HG03196 (cell line): ENCODE measurements around the gene TNFSF18.
"Not testable (repeated sequence)": the region's sequence is repeated elsewhere in the genome, so short reads cannot be mapped to it uniquely, and the experiment has no call there.

ENCODE experiments used
- ATAC-seq: cut with Tn5 transposase; IDR thresholded peaks from one replicate; pipeline ENCODE4 v1.9.1; 2021; ENCODE audit not compliant: unreplicated experiment

The TNFSF18 gene, protein sequence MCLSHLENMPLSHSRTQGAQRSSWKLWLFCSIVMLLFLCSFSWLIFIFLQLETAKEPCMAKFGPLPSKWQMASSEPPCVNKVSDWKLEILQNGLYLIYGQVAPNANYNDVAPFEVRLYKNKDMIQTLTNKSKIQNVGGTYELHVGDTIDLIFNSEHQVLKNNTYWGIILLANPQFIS

GRCh38 chr1:173050865-173051264 is at the start of gene TNFSF18:
TNFSF18 (minus strand) TSS chr1:173050941; CDS start chr1:173050896, 45 bp downstream.
- no peak for ATAC-seq

- ATAC-seq, result no peak
Measured at GRCh38 chr1:173099166-173099565, 48.4 kb upstream of the TNFSF18 start.

DNA sequence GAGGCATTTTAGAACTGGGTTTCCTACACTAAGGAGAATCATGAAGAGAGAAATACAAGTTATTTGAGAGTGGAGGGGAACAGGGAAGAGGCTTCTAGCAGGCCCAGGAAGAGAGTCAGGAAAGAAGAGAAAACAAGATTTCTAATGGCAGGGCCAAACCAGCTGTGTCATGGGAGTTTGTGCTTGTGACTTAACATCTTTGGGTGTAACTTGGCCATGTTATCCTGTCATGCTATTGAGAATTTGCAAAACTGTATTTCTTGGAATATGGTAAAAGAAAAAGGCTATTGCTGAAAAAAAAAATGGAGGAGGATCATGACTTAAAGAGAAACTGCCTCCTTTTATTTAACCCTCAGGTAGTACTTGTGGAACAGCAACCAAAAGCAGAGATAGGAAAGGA is 47.4 kb upstream of the TNFSF18 start:
- no peak for ATAC-seq

GRCh38 chr1:173097001-173097400 is 46.3 kb upstream of the TNFSF18 start:
- no peak for ATAC-seq

DNA sequence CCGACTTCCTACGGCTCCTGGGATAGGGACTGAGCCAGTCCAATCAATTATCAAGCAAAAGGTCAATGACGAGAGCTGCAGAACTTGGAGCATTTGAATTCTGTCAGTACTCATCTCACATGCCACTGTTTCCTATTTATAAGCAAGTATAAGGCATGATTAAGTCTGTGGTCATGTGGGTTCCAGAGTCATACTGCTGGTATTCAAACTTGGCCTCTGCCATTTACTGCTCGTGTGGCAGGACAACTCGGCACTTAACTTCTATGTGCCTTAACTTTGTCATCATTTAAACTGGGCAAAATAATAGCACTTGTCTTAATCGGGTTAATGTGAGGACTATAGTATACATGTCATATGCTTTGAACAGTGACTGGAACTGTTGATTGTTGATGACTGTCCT is 44.9 kb upstream of the TNFSF18 start:
- ATAC-seq, result no peak

- ATAC-seq, result no peak
Measured at GRCh38 chr1:173094541-173094940, 43.8 kb upstream of the TNFSF18 start.

DNA sequence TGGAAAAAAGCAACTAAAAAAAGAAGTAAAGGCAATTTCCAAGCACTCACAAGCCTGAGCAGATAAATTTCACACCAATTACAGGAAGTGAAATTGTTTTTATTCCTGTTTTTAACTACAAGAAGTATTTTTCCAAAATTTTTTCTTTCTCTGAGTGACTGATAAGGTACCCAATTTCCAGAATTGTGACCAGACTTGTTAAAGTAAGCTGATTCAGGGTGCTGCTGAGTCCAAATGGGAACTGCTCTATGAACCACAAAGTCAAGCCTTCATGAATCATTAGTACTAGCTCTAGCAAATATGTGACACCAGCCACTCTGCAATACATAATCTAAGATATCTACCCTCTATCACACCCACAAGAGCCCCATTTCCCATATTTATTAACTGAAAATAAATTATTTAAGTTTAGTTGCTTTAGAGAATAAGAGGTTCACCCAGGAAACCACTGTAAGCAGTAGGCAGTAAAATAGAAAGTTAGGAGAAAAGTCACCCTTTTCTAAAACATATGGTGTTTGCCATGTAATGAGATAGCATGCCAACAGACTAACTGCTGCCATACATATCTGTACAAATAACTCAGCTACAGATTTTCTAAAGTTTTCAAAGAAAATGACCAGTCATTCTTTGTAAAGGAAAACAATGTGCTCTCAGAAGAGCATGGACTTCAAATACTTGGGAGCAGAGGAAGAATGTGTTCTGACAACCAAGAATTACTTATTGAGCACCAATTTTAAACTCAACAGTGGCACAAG is 43.1 kb upstream of the TNFSF18 start:
- ATAC-seq, result no peak

DNA sequence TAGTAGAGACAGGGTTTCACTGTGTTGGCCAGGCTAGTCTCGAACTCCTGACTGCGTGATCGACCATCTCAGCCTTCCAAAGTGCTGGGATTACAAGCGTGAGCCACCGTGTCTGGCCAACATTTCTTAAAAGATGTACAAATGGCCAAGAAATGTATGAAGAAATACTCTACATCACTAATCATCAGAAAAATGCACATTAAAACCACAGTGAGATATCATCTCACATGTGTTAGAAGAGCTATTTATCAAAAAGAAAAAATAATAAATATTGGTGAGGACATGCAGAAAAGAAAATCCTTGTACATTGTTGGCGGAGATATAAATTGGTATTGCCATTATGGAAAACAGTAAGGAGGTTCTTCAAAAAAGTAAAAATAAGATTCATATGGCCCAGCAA is 33.6 kb upstream of the TNFSF18 start:
- ATAC-seq, result no peak

DNA sequence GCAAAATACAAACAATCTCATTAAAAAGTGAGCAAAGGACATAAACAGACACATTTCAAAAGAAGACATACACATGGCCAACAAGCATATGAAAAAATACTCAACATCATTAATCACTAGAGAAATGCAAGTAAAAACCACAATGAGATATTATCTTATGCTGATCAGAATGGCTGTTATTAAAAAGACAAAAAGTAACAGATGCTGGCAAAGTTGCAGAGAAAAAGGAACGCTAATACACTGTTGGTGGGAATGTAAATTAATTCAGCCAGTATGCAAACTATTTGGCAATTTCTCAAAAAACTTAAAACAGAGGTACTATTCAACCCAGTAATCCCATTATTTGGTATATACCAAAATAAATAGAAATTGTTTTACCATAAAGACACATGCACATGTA is 32.2 kb upstream of the TNFSF18 start:
- ATAC-seq, result no peak

- ATAC-seq, result not testable (repeated sequence)
Measured at GRCh38 chr1:173074217-173074616, 23.5 kb upstream of the TNFSF18 start.

DNA sequence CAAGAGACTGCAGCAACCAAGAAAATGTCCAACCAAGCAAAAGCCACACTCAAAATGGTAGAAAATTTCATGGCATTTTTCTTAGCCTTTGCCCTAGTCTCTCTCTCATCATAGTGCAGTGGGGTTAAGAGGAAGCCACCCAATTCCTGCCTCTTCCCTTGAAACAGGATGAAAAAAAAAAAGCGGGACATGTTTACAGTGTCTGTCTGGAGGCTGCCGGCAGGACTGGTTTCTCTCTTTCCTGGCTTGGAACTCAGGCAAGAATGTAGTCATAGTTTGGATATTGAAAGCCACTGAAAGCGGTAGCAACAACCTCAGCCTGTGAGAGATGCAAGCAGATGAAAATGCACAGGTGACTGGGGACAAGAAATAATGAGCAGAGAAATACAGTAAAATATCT is 13.3 kb upstream of the TNFSF18 start:
- ATAC-seq, result no peak

DNA sequence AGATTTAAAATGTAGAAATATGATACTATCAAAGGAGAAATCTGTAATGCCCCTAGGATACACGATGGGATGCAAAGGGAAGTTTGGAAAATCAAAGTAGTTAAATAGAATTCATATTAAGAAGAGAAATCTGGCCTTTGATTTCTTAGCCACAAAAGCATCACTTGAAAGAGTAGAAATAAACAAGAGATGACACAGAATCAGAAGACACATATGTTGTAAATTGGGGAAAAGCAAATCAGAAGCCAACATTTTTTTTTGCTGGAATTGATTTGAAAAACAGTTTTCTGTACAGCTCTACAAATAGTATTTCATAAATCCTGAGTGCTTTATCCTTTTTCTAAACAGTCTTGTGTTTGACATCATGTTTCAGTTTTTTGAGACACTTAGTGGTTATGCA is 12.4 kb upstream of the TNFSF18 start:
- no peak for ATAC-seq

DNA sequence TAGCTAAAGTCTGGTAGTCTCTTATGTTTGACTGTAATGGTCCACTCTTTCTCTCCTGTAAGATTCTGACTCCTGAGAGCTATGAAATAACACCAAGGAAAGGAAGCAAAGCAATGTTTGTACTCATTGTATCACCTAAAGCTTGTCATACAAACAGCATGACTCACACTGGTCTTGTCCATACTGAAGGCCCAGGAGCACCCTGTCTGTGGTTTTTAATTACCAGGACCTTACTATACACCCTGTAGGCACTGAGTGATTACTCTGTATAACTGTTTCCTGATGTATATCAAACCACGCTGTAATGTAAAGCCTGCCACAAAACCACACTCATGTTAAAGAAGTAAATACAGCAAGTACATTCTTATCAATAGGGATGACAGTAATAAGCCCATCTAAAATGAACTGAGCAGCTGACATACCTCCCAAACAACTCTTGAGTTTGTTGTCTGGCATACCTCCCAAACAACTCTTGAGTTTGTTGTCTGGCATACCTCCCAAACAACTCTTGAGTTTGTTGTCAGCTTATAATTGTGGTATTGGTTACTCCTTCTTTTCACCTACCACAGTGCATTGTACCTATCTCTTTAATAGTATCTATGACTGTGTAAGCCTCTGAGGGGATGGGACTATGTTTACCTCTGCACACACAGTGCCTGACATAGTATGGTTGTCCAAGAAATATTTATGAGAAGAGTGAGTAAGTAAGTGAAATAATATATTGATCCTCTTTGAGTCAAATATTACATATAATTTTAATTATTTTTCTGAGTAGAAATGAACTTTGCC is 11.6 kb upstream of the TNFSF18 start:
- ATAC-seq, result no peak

DNA sequence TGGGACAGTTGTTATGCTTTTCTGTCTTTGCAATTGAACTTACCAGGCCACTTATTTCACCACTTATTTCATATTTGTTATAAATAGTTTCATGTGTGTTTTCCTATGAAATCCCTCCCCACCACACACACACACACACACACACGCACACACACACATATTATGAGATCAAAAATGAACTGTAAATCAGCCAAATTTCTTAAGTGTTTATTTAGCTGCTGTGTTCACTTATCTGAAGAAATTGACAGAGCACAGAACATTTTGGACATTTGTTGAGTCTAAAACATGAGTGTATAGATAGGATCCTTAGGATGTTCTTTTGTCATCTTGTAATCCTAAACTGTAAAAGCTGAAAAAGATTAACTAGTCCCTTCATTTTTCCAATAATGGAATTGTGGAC is 7.8 kb upstream of the TNFSF18 start:
- ATAC-seq, result no peak

- ATAC-seq, result no peak
Measured at GRCh38 chr1:173057984-173058383, 7.2 kb upstream of the TNFSF18 start.

- no peak for ATAC-seq
Measured at GRCh38 chr1:173056365-173056764, 5.6 kb upstream of the TNFSF18 start.

- no peak for ATAC-seq
Measured at GRCh38 chr1:173052681-173053196, 2.0 kb upstream of the TNFSF18 start.

DNA sequence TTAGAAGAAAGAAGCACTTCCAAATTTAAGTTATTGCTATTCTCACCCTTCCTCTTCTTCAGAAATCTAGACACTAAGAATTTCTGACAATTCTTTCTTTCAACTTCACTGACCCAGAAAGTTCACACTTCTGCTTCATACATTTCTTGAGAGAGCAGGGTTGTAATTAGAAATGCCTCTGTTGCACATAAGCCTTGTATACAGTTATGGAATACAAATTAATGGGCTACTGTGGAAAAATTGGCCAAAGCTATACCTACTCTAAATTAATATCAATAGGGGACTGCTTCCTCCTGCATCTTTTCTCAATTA is 1.5 kb downstream of the TNFSF18 start:
- ATAC-seq, result no peak

DNA sequence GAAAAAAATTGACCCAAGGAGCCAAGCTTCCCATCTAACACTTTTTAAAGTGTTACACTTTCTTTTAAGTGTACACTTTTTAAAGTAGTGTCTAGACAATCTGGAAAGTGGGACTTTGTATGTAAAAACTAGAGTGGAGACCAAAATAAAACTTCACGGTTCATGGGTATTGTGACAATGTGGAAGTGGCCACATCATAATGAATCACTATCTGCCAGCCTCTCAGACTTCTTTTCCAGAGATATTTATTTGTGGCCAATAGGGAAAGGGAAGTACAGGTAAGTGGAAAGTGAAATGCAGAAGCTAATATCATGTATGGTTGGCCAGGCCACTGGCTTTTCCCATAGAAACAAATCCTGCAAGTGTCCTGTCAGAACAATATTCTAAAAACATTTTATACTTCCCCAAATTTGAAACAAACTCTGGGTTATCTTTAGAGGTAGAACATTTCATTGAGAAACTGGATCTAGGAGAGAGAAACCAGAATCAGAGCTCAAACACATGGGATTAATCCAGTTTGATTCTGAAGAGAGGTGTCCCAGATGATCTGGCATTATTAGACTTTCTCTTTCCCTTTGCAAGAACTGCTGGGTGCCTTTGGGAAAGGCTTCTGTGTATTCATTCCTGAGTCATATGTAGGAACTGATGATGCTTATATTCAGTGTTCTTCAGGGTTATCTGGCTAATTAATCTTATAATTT is 2.0 kb downstream of the TNFSF18 start:
- ATAC-seq, result no peak

GRCh38 chr1:173044656-173045055 is 6.1 kb downstream of the TNFSF18 start:
- ATAC-seq, result no peak

- ATAC-seq, result no peak
Measured at GRCh38 chr1:173043253-173043652, 7.5 kb downstream of the TNFSF18 start.
